HK-2 (cell line): ENCODE results near the gene MAML2.

Source experiments
- DNase-seq: peaks from one replicate; pipeline ENCODE4 v3.0.0-alpha.2; 2018; ENCODE audit not compliant: unreplicated experiment

Gene MAML2

DNA sequence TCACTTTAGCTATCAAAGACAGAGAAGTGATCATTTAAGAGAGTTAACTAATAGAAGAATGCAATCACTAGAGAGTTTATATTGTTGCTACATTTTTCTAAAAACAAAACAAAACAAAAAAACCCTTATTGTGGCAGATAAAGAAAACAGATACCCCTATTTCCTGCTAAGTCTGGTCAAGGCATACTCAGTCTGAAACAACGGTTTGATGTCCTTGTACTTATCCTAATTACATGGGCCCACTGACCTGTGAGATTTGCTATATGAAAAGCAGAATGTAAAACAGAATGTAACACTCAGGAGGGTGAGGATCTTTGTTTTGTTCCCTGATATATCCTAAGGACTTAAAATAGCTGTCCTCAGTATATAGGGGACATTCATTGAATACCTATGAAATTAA, 24.6 kb downstream of the MAML2 start:
- DNase-seq: no peak

DNA sequence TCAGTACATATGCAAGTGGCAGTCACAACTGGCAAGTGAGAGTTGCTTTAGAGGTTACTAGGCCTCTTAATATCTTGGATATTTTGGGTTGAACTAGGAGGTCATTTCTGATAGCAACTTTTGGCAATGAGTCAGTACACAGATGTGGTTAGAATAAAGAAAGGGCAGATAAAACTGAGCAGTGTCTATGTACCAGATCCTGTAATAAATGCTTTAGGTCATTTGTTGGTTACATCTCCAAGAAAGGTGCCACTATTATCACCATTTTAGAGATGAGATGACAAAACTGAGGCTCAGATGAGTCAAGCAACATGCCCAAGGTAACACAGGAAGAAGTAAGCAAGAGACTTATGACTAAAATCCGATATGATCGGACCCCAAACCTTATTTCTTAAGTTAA, 25.0 kb downstream of the MAML2 start:
- no peak for DNase-seq

DNA sequence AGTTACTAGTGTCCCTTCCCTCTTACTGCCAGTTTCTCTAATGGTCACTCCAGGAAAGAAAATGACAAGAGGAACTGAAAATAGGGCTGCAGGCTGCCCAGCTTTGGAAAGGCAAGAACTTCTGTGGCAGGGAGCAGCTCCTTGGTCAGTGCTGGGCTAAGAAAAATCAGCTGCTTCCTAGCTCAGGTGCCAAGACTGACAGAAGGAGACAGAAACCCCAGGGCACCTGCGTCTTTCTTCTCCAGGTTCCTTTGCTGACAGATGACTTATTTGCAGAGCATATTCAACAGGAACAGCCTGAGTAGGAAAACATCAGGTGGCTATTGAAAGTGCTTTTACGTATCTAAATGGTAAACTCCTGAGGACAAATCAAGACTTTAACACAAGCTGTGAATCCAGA, 25.4 kb downstream of the MAML2 start:
- no peak for DNase-seq

DNA sequence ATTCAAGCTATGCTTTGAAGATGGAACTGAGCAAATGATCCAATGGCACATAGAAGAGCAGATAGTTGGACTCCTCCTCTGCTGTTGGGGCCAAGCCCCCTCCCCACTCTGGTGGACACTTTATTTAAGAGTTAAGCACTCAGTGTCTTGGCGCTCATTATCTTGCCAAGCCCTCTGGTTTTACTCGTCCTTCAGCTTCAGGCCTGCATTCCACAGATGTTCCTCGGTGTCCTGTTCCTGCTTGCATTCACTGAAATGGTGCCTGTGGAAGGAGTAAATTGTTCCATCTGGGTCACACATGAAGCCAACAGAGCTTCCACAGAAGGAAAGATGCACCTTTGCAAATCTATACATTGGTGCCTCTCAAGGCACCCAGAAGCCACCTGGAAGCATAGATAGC, 26.1 kb downstream of the MAML2 start:
- DNase-seq: no peak

DNA sequence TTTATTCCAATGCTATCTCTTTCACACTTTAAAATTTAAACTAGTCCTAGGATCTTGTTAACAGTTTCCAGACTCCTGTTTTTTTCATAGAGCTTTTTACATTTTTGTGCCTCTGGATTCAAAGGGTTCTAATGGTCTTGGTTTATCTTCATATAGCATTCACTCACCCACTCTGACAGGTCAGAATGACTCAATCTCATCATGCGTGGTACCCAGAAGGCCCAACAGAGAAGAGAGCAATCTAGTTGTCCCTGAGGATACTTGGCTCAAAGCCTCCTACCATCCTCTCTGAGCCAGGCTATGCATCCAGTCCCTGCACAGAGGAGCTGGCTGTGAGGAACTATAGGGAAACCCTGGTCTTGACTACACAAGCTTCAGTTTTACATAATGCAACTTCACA, 27.5 kb downstream of the MAML2 start:
- no peak for DNase-seq

DNA sequence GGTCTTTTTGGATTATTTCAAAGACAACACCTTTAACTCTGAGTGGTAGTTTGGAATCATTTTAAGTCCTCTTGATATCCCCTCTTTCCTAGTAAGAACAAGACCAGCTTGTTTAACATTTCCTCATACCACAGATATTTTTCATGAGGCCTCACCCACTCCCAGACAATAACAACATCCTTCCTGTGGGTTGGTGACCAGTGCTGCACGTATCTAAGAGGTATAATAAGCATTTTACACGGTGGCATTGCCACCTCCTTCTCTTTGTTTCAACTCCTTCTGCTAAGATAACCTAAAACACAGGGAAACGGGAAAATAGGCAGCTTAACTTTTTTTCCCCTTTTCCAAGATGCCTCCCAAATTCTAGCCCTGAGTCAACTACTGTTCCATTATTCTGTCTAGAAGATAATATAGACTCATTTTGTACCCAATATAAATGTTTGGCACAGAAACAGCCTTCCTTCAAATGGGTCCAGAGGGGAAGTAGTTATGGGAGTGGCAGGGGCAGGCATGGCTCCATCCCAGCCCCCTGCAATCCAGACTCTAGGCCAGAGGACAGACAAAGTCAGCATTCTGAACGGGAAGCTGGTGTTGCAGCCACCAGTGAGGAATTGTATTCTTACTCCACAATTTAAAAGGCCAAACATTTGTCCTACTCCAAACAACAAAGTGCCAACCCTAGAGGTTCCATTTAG, 28.5 kb downstream of the MAML2 start:
- DNase-seq: no peak

DNA sequence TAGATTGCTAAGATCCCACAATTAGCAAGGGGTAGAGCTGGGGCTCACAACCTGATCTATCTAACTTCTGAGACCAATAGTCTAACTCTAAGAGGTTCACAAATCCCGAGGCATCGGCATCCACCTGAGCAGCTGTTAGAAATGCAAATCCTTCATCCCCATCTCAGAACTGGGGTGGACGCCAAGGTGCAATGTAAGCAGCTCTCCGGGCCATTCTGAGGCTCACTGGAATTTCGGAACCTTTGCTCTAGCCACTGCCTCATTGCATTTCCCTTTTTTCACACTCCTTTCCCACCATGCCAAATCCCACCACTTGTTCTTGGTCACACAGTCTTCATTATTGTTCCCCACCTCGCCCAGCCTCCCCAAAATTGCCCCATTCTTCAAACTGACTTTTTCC, 29.8 kb downstream of the MAML2 start:
- no peak for DNase-seq

DNA sequence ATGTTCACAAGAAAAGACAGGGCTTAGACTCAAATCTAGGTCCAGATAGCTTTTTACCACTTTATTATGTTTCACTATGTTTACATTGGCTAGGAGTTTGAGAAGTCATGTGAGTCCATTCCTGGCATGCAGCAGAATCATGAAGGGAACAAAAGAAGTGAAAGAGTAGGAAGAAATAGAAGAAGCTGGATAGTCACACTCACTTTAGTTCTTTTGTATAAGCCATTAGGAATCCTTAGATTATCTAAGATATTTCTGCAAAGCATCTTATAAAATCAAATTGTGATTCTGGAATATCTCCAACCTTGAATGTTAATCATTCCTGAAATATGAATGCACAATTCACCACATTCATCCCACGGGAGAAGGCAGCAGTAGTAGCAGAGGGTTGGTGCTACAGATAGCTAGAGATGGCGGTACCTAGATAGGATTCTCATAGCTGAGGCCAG, 31.9 kb downstream of the MAML2 start:
- DNase-seq: no peak

DNA sequence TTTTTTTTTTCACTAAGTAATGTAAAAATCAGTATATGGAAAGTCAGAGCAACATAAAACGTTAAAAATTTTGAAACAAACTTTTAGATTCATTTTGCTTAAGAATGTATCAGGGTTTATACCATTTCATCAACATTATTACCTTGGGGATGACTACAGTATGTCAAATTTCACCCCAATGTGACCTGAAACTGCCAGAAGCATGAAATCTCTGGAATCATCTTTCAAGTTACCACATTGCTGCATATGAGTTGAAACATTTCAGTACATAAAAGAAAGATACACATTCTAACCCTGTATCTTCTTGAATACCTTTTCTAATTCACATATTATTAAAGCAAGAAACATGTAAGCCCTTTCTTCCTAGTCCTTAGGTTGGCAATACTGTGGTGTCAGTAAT, 32.8 kb downstream of the MAML2 start:
- no peak for DNase-seq

DNA sequence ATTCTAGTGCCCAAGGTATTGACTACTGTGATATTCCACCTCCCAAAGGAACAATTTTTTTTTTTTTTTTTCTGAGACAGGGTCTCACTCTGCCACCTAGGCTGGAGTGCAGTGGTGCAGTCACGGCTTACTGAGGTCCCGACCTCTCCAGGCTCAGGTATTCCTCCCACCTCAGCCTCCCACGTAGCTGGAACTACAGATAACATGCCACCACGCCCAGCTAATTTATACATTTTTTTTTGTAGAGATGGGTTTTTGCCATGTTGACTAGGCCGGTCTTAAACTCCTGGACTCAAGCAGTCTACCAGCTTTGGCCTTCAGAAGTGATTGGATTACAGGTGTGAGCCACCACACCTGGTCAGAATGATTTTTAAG, 33.4 kb downstream of the MAML2 start:
- no peak for DNase-seq

DNA sequence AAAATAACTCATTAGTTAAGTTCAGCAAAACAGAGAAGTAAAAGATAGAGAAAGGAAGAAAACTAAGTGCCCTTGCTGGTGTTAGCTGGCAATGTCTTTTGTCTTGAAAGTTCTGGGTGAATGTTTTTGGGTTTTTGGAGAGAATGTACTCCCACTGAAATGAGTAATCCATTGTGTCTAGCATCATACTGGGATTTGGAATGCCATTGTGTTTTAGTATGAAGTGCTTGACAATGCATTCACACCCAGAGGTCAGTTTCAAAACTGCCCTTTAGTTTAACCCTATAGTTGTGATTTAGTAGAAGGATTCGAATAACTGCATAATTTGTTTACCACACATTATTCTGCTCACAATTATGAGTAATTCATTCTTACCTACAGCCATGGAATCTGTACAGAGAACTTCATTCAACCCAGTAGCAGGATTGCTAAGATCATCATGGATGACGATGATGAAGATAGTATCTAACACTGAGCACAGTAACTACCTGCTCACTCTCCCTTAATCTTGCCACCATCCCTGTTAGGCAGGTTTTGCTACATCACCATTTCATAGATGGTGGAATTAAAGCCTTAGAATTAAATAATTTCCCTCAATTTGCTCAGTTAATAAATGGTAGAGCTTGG, 33.9 kb downstream of the MAML2 start:
- no peak for DNase-seq

DNA sequence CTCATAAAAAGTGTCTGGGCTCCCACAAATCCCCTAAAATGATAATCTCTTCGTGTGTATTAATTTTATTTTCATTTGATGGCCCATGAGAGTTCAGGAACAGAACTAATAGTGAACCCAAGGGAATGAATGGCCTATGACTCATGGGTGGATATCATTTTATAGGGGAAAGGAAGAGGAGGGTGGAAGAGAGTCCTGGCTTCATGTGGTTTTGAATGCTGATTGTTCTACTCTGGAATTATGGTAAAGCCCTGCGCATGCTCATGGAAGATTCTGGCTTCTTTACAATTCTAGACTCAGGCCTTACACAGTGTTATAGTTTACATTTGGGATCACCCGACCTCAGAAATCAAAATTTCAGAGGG, 35.2 kb downstream of the MAML2 start:
- peak; percentile 10 for DNase-seq

DNA sequence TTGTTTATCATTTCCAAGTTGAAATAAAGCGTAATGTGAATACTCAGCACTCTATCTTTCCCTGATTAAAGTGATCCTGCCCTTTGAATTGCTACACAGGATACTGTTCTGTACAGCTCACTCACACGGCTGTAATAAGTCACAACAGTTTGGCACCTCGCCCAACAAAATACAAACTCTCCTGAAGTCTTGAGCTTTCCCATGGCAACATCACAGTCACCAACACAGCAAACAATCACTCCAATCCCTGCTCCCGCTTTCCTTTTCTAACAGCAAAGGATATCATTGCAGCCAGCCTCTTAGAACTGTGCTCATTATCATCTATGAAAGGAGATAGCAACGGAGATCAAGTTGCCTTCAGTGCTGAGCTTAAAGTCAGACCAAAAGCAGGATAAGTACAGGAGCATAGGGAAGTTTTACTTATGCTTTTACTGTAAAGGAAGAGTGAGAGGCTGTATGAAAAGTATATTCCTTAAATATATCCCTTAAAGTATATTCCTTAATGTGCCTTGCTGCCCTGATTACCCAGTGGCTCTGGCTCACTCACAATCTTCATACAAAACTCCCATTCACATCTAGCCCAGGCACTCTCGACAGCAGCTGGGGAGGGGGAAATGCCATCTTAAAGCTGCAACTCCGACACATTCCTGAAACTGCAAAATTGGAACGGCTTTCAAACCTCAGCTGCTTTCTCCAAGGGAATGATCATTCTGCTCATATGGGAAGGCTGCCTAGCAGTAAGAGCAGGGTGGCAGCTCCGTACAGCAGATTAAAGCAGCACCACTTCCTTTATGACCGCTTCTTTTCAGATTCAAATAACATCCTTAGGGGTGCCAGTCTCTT, 35.8 kb downstream of the MAML2 start:
- DNase-seq: peak; percentile 63

DNA sequence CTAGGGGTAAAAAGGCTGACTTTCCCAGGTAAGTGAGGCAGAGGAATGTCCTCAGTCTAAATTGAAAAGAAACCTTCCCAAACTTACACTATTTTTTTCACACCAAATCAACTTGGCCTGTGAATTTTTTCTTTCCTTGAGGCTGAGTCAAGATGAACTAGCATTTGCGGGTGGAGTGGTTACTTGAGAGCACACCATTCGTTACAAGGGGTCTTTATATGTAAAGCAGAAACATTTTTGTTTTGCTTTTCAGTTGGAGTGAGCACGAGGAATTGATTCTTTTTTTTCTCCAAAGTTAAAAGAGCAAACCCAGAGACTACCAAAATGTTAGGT, 36.4 kb downstream of the MAML2 start:
- no peak for DNase-seq

DNA sequence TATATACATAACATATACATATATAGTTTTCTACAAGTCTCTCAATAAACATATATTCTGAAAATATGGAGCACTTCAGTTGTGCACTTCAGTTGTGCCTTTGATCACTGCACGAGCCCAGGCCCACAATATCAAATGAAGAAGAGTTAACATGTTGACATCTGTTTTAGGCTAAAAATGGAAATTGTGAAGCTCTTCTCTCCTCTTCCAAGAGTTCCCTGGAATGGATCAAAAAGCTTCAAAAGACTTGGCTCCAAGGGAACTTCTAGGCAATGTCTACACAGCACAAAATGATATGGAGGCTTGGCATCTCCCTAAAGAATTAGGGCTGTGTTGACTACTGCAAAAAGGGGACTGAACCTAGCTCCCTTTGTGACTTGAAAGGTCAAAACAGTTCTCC, 36.9 kb downstream of the MAML2 start:
- no peak for DNase-seq

DNA sequence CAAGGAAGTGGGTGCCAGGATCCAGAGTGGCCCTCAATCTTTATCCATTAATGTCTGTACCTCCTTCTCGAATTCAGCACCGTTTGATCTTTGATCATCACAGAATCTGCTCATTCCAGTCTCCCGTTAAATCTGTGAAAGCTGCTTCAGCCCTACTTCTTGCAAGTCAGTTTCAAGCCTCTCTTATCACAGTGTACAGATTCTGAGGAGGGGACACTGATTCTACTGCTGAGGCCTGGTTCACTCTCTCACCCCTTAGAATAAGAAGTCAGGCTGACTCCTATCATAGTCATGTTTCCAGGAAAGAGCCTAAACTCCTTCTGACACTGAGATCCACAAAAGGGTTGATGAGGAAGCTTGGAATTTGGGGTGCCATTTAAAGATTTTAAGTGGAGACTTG, 39.0 kb downstream of the MAML2 start:
- DNase-seq: no peak

DNA sequence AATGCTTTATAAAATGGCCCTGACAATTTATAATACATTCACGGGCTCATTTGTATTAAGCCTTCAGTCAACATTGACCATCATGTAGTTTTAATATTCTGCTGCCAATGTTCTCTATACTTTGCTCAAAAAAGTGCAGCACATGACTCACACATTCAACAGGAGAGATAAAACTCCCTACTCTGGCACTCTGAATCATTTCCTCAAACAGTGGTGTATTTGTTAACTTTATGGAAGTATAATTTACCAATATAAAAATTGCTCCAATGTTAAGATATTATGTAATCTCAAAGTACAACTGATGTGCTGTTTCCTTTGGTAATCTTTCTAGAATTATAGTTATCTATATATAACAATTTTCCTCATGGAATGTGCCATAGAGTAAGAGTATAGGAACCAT, 39.9 kb downstream of the MAML2 start:
- no peak for DNase-seq

DNA sequence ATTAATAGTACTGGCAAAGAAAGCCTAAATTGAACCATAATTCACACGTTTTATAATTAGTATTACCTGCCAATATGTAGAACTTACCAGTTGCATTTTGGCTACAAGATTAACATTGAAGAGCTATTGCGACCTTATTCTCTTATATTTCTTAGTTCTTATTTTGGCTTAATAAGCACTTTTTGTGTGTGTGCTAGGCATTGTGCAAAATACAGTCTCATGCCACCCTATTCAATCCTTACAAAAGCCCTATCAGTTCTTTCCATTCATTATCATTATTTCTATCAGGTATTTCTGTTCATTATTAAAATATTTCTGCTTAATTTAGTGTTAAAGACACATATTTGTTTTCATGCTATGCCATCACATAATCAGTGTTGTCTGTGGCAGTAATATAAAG, 41.2 kb downstream of the MAML2 start:
- no peak for DNase-seq

DNA sequence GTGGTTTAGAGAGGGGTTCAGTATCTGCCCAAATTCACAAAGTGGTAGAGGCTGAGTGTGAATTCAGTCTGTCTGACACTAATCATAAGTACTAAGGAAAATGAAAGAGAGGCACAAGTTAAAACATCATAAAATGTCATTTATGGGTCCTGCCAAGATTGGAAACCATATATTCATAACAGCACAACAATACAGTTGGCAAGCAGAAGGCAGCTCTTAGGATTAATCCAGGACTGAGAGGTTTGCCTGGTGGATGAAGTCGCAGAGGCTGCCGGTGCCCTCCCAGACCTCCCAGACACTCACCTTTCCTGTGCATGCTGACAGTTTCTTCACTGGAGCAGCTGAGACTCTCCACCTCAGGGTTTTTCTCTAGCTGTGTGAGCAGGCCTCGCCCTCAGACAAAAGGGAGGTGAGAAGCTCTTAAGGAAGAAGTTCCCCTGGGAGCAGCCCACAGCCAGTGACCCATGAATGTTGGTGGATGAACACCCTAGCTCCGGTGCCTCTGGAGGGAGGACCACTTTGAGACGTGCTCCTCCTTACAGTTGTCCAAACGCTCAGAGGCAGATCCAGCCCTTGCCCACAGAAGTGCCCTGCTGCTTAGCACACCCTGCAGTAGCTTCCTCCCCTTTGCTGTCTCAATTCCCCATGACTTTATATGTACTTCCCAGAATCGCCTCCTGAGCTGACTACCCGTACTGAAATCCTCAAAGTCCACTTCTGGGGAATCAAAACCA, 43.7 kb downstream of the MAML2 start:
- DNase-seq: no peak

DNA sequence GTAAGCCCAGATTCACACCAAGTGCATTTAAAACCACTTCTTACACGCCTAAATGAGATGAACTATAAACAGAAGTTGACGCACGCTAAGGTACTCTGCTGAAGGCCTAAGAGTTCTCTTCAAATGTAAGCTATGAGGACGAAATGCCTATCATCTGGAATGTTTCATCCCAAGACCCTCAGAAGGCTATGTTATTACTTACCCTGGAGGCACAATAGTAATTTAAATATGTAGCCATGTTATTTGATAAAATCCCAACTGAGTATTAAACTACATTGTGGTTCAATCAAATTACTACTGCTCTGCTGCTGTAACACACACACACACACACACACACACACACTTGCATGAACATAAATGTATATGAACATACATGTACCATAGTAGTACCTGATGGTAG, 47.6 kb downstream of the MAML2 start:
- DNase-seq: no peak

DNA sequence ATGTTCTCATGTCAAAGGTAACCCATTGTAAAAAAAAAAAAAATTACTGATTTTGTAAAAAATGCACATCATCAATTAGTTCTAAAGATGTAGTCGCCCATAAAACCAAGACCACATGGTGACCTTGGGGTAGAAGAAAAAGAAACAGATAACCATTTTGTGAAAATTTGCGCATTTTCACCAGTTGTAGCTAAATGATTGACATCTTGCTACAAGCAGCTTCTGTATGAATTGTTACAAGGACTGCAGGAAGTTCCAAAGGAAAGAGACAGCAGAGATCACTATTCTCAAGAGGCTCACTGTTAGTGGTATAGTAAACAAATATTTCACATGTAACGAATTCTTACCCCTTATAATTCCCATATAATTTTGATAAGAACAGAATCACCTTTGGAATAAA, 48.7 kb downstream of the MAML2 start:
- no peak for DNase-seq

DNA sequence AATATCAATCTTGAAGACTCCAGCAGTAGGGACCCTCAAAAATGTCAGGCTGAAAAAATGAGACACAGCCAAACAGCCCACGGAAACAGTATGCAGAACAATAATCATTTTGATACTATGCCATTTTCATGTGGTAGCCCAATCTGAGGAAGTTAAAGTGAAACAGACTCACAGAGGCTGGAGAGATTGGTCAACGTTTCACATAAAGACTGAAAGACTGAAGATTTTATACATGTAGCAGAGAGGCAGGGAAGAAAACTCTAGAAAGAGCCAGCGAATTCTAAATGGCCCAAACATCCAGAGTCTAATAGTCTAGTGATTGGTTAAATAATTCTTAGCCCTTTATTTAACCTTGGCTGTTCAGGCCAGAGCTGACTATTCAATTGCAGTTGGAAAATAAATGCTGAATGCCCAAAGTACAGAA, 49.4 kb downstream of the MAML2 start:
- DNase-seq: no peak

DNA sequence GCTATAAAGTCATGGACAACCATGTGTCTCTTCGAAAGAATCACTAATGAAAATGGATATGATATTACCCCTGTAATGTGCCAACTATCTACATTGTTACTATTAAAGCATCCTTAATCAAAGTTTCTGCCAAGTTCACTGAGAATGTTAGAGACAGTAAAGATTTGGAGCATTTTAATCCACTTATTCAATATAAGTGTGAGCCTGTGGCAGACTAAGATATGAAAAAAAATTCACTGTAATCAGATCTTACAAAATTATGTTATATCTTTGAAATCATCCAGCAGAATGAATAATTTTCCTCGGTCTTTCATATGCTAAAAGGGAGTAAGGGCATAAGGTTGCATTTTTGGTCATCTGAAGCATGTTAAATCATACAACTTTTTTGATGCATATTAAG, 49.9 kb downstream of the MAML2 start:
- DNase-seq: no peak
